GM10847 (cell line): ENCODE data around the gene COQ8B.

Experiments used
- POLR2A ChIP-seq: IDR thresholded peaks from 2 replicates; pipeline ENCODE4 v1.6.1; 2011; ENCODE audit not compliant: insufficient read length; ENCODE audit errors: extremely low read depth

Gene COQ8B

GRCh38 chr19:40724855-40725254, 8.2 kb upstream of the COQ8B start:
- TF ChIP-seq POLR2A, result no peak

DNA sequence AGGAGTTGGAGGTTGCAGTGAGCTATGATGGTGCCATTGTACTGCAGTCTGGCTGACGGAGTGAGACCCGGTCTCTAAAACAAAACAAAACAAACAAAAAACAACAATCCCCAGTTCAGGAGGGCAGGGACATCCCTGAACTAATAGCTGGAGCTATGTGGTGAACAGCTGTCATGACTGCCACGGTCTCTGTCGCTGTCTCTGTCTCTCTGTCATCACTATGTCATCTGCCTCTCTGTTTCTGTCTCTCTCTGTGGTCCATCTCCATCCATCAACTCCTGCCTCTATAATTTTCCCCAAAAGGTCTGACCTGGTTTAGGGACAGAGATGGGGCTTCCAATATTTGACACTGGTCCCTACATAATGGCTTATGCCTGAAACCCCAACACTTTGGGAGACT, 7.6 kb upstream of the COQ8B start:
- no peak for TF ChIP-seq POLR2A

DNA sequence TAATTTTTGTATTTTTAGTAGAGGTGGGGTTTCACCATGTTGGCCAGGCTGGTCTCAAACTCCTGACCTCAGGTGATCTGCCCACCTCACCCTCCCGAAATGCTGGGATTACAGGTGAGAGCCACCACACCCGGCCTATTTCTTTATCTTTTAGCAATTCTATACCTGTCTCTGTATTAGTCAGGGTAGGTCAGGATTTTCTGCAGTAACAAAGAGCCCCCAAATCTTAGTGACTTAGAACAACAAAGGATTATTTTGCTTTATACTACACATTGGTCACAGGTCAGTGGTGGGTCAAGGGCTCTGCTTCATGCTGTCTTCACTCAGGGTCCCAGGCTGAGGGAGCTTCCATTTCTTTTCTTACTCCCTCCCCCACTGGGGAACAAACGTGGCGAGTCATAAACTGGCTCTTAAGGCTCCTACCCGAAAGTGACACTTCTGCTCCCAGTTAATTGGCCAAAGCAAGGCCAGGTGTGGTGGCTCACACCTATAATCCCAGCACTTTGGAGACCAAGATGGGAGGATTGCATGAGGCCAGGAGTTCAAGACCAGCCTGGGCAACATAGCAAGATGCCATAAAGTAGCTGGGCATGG, 7.1 kb upstream of the COQ8B start:
- TF ChIP-seq POLR2A, result no peak

- no peak for TF ChIP-seq POLR2A
Observed at GRCh38 chr19:40721936-40722661, 5.4 kb upstream of the COQ8B start.

DNA sequence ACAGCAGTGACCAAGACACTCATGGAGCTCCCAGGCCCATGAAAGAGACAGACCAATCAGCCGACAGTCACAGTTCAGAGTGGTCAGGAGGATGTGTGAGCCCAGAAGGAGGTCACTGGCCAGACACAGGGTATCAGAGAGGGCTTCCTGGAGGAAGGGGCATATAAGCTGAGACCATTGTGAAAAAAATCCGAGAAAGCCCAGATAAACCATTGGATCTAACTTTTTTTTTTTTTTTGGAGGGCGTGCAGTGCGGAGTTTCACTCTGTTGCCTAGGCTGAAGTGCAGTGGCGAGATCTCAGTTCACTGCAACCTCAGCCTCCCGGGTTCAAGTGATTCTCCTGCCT, 4.4 kb upstream of the COQ8B start:
- no peak for TF ChIP-seq POLR2A

- TF ChIP-seq POLR2A, result no peak
Observed at GRCh38 chr19:40719414-40719894, 2.8 kb upstream of the COQ8B start.

- TF ChIP-seq POLR2A, result no peak
Observed at GRCh38 chr19:40718774-40719391, 2.2 kb upstream of the COQ8B start.

- TF ChIP-seq POLR2A, result no peak
Observed at GRCh38 chr19:40717880-40718773, 1.4 kb upstream of the COQ8B start.

DNA sequence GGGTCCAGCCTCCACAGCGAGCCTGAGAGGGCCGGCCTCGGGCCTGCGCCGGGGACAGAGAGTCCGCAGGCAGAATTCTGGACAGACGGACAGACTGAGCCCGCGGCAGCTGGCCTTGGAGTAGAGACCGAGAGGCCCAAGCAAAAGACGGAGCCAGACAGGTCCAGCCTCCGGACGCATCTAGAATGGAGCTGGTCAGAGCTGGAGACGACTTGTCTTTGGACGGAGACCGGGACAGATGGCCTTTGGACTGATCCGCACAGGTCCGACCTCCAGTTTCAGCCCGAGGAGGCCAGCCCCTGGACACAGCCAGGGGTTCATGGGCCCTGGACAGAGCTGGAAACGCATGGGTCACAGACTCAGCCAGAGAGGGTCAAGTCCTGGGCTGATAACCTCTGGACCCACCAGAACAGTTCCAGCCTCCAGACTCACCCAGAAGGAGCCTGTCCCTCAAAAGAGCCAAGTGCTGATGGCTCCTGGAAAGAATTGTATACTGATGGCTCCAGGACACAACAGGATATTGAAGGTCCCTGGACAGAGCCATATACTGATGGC, 716 bp upstream of the COQ8B start:
- TF ChIP-seq POLR2A, result no peak

DNA sequence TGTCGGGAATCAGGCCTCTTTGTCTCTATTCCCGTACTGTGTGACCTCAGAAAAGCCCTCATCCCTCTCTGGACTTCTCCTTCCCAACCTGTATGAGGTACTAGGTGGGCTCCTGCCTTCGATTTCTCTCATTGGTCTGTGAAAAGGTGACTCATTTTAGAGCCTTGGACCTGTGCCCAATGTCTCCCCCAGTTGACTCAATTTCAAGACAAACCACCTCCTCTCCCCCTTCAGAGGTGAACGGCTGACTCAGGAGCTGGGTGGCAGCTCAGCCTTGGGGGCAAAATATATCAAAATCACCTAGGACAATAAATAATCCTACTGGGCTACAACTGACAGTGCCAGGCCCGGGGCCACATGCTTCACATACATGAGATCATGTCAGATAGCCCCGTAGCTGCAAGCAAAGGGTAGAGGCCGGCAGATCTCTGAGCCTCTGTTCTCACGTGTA, 630 bp downstream of the COQ8B start:
- no peak for TF ChIP-seq POLR2A

GRCh38 chr19:40714441-40715299, 2.0 kb downstream of the COQ8B start:
- no peak for TF ChIP-seq POLR2A

DNA sequence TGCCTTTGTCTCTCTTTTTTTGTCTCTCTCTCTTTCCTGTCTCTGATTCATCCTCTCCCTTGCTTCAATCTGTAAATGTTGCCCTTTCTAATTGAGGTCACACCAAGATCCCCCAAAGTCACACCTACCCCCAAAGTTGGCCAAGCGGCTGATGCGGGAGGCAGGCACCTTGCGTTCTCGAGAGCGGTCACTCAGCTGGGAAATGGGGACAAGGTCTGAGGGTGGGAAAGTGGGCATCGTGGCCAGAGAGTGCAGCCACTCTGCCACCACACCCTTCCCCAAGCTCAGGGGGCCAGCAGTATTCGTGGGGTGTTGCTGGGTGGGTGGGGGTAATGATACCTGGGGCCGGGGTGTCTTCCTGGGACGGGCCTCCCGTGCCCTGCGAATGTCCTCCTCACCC, 2.7 kb downstream of the COQ8B start:
- no peak for TF ChIP-seq POLR2A

DNA sequence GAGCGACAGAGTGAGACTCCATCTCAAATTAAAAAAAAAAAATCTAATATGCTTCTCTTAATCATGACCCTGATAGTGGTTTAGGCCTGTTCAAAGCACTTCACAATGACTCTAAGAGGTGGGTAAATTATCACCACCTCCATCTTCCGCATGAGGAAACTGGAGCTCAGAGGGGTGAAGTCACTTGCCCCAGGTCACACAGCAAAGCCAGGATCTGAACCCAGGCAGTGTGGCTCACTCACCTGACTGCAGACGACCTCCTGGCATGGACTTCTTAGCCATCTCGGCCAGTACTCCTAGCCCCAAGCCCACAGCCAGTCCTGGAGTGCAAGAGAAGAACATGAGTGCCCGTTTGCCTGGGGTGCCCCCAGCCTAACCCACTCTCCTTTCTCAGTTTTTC, 6.9 kb downstream of the COQ8B start:
- TF ChIP-seq POLR2A, result no peak

DNA sequence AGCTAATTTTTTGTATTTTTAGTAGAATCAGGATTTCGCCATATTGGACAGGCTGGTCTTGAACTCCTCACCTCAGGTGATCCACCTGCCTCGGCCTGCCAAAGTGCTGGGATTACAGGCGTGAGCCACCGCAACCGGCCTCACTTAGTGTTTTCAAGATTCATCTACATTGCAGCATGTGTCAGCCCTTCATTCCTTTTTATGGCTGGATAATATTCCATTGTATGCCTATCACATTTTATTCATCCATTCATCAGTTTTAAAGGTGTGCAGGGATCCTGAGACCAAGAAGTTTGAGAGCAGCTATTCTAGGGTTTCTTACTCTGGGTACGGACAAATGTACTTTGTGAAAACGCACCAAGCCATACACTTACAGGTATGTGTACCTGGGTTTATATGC, 9.1 kb downstream of the COQ8B start:
- TF ChIP-seq POLR2A, result no peak

- no peak for TF ChIP-seq POLR2A
Observed at GRCh38 chr19:40705950-40706619, 10.6 kb downstream of the COQ8B start.
